HepG2 (cell line): ENCODE data around the gene MAB21L4. TPM values are rescaled to one million over a fixed set of nuclear protein-coding genes. Genes with fewer than 3 reads are reported as not detected.

Experiments used
- ATAC-seq: fragments of 200-7000 bp; cut with Tn5 transposase; 3 replicates; pipeline ENCODE4 v1.9.1; 2020; ENCODE audit warnings: mild to moderate bottlenecking, moderate library complexity
- BruUV-seq: library from RNA; stranded (reverse); fragments of 400-500 nt; replicated peaks from 2 replicates; lab custom pipeline; 2021; lab: Mats Ljungman, UMichigan
- CTCF ChIA-PET: fragments of 300-600 bp; formaldehyde crosslinking; extraction: SDS; loops from one replicate; lab custom pipeline; 2021; ENCODE audit warnings: low total read pairs, inconsistent platforms, low intra/inter-chr PET ratio; lab: Yijun Ruan, JAX
- POLR2A ChIA-PET: fragments of 350-600 bp; sonication (Branson Sonifier 250); formaldehyde crosslinking; loops from one replicate; lab custom pipeline; 2020; ENCODE audit warnings: antibody characterized with exemption, inconsistent platforms; lab: Yijun Ruan, JAX
- DNase-seq: peaks from one replicate; pipeline ENCODE4 v3.0.0-alpha.2; 2015; ENCODE audit warnings: low spot score
- FAIRE-seq: peaks from 3 replicates; lab custom pipeline; 2011; peaks lifted over from hg19 to GRCh38; lab: Jason Lieb, UNC
- H2AFZ ChIP-seq: one replicate; pipeline ENCODE4 v1.6.1; 2011; ENCODE audit warnings: low read length, inconsistent platforms
- H3K27ac ChIP-seq: fragments of 300-600 bp; 3 replicates; pipeline ENCODE4 v1.8.0; 2011; ENCODE audit warnings: mixed run types, mild to moderate bottlenecking, mixed read lengths, low read length, inconsistent platforms; ENCODE audit not compliant: insufficient read depth; ENCODE audit errors: extremely low read length
- H3K27me3 ChIP-seq, 2 experiments: fragments of 200-600 bp in 1 of 2; 2 replicates in 1 of 2; 3 replicates in 1 of 2; pipeline versions ENCODE4 v1.6.0 to v1.8.0; 2011; ENCODE audit warnings: low read length in 2 of 2, mild to moderate bottlenecking in 2 of 2, moderate library complexity in 2 of 2, inconsistent platforms in 1 of 2; ENCODE audit not compliant: insufficient read depth in 2 of 2, control insufficient read depth in 1 of 2
- H3K36me3 ChIP-seq, 2 experiments: fragments of 200-600 bp in 1 of 2; replicated peaks in 1 of 2; 2 replicates in 1 of 2; 3 replicates in 1 of 2; pipeline versions ENCODE4 v1.5.1 to v1.8.0; 2011; ENCODE audit warnings: low read length in 2 of 2, inconsistent platforms in 1 of 2; ENCODE audit not compliant: insufficient read depth in 2 of 2, control insufficient read depth in 1 of 2
- H3K4me1 ChIP-seq: 2 replicates; pipeline ENCODE4 v1.5.1; 2012; ENCODE audit warnings: low read length, inconsistent platforms; ENCODE audit not compliant: insufficient read depth
- H3K4me2 ChIP-seq: 2 replicates; pipeline ENCODE4 v1.6.0; 2011; ENCODE audit warnings: low read depth, low read length, inconsistent platforms
- H3K4me3 ChIP-seq, 3 experiments: fragments of 200-600 bp in 1 of 3; sonication (generic), shearing (Covaris generic) in 1 of 3; replicated peaks in 1 of 3; 2 replicates each; pipeline ENCODE4 v1.5.1; 2011 to 2016; ENCODE audit warnings: low read length in 3 of 3, inconsistent platforms in 2 of 3, low read depth in 2 of 3, mild to moderate bottlenecking in 2 of 3, control low read depth in 1 of 3, mixed read lengths in 1 of 3; ENCODE audit not compliant: insufficient read depth in 1 of 3
- H3K79me2 ChIP-seq: one replicate; pipeline ENCODE4 v1.6.1; 2011; ENCODE audit warnings: low read length, inconsistent platforms; ENCODE audit not compliant: insufficient read depth
- H3K9ac ChIP-seq: 2 replicates; pipeline ENCODE4 v1.6.0; 2011; ENCODE audit warnings: mild to moderate bottlenecking, low read depth, low read length, inconsistent platforms; ENCODE audit not compliant: insufficient read depth
- H3K9me3 ChIP-seq: 2 replicates; pipeline ENCODE4 v1.5.1; 2012; ENCODE audit warnings: mild to moderate bottlenecking, low read length
- H4K20me1 ChIP-seq: 2 replicates; pipeline ENCODE4 v1.6.0; 2011; ENCODE audit warnings: inconsistent platforms, mild to moderate bottlenecking, low read length, moderate library complexity; ENCODE audit not compliant: insufficient read depth
- DZIP1 ChIP-seq: sonication (generic); formaldehyde crosslinking; IDR thresholded peaks from 2 replicates; pipeline ENCODE4 v1.5.0; 2020; ENCODE audit warnings: mild to moderate bottlenecking, missing genetic modification reagents
- IRF9 ChIP-seq: sonication (generic); formaldehyde crosslinking; IDR thresholded peaks from 2 replicates; pipeline ENCODE4 v1.8.0; 2022; ENCODE audit warnings: missing genetic modification reagents, mild to moderate bottlenecking, borderline replicate concordance
- KAT8 ChIP-seq: IDR thresholded peaks from 2 replicates; pipeline ENCODE4 v1.6.1; 2016; ENCODE audit warnings: missing genetic modification reagents, missing compliant biosample characterization
- KMT2B ChIP-seq: IDR thresholded peaks from 2 replicates; pipeline ENCODE4 v1.6.1; 2016; ENCODE audit warnings: missing genetic modification reagents, missing compliant biosample characterization
- MTERF4 ChIP-seq: sonication (generic); formaldehyde crosslinking; IDR thresholded peaks from 2 replicates; pipeline ENCODE4 v1.8.0; 2023; ENCODE audit warnings: mild to moderate bottlenecking, missing genetic modification reagents
- MYC ChIP-seq: sonication (generic); formaldehyde crosslinking; IDR thresholded peaks from 2 replicates; pipeline ENCODE4 v1.9.0; 2021; ENCODE audit warnings: missing genetic modification reagents, borderline replicate concordance
- SALL2 ChIP-seq: sonication (generic); formaldehyde crosslinking; IDR thresholded peaks from 2 replicates; pipeline ENCODE4 v1.8.1; 2023; ENCODE audit warnings: mild to moderate bottlenecking, missing genetic modification reagents, inconsistent platforms
- TEAD2 ChIP-seq: sonication (generic); formaldehyde crosslinking; IDR thresholded peaks from 2 replicates; pipeline ENCODE4 v1.9.0; 2021; ENCODE audit warnings: missing genetic modification reagents
- ZNF12 ChIP-seq: sonication (generic); formaldehyde crosslinking; IDR thresholded peaks from 2 replicates; pipeline ENCODE4 v1.5.0; 2020; ENCODE audit warnings: missing genetic modification reagents
- ZNF281 ChIP-seq: sonication (generic); formaldehyde crosslinking; IDR thresholded peaks from 2 replicates; pipeline ENCODE4 v1.4.0; 2020; ENCODE audit warnings: missing genetic modification reagents, borderline replicate concordance
- ZNF644 ChIP-seq: IDR thresholded peaks from 2 replicates; pipeline ENCODE4 v1.6.1; 2016; ENCODE audit warnings: low read depth
- ZNF761 ChIP-seq: sonication (generic); formaldehyde crosslinking; conservative IDR thresholded peaks from 2 replicates; pipeline ENCODE4 v1.4.0; 2020; ENCODE audit warnings: mild to moderate bottlenecking, missing genetic modification reagents
- ZNF784 ChIP-seq: sonication (generic); formaldehyde crosslinking; IDR thresholded peaks from 2 replicates; pipeline ENCODE4 v1.5.1; 2020; ENCODE audit warnings: missing genetic modification reagents, mild to moderate bottlenecking, borderline replicate concordance
- ZSCAN20 ChIP-seq: sonication (generic); formaldehyde crosslinking; IDR thresholded peaks from 2 replicates; pipeline ENCODE4 v1.4.0; 2020; ENCODE audit warnings: missing genetic modification reagents, mild to moderate bottlenecking, borderline replicate concordance
- ZSCAN22 ChIP-seq: sonication (generic); formaldehyde crosslinking; IDR thresholded peaks from 2 replicates; pipeline ENCODE4 v1.4.0; 2020; ENCODE audit warnings: mild to moderate bottlenecking, missing genetic modification reagents
- ZZZ3 ChIP-seq: sonication (generic); formaldehyde crosslinking; IDR thresholded peaks from 2 replicates; pipeline ENCODE4 v1.4.0; 2020; ENCODE audit warnings: missing genetic modification reagents, mild to moderate bottlenecking, borderline replicate concordance
- WGBS: methylation state at CpG from one replicate; pipeline ENCODE4 v1.1.6; 2017; ENCODE audit warnings: low lambda C conversion rate; 5-methylcytosine and 5-hydroxymethylcytosine counted together
- in situ Hi-C: cut with HindIII; loops from 2 replicates; pipeline ENCODE4 v1.10.0; 2017; ENCODE audit warnings: low pct_unique_long_range_greater_than_20kb; ENCODE audit not compliant: extremely low pct_ligation_motif_present
- intact Hi-C: fragments of 100-400 bp; cut with micrococcal nuclease; formaldehyde crosslinking; loops from one replicate; pipeline ENCODE4 v1.10.0; 2022; ENCODE audit not compliant: unreplicated experiment
- polyA plus RNA-seq, 8 experiments: library from polyadenylated mRNA; depleted of rRNA in 3 of 8; stranded (reverse) in 7 of 8; unstranded in 1 of 8; fragments of >200 nt; fragmentation: Illumina TruSeq in 4 of 8; extraction: Trizol in 4 of 8; gene quantifications; 2 replicates each; pipeline versions ENCODE4 v1.2.1 to v1.2.3, GENCODE V29; 2011 to 2016; ENCODE audit warnings: low read depth in 4 of 8, missing spikeins in 1 of 8, mixed read lengths in 1 of 8; ENCODE audit not compliant: insufficient read depth in 1 of 8
- total RNA-seq, 5 experiments: library from RNA; depleted of rRNA; stranded (reverse); fragments of >200 nt; fragmentation: Illumina TruSeq; extraction: Trizol; gene quantifications; 2 replicates each; pipeline ENCODE4 v1.2.3, GENCODE V29; 2016; ENCODE audit warnings: low read depth in 1 of 5

Gene MAB21L4
- total and polyA plus RNA-seq, 2 of the 13 experiments (the other 11 are each of a cell fraction or from before 2014, with no cell fraction given), result 3.0 to 14.0 TPM

- Histone ChIP-seq H3K36me3 (no peaks in the 10 kb centered on the region), H3K4me3 (no peak overlapping the region), H3K9me3 (no peaks in the 10 kb centered on the region), H2AFZ (no peak overlapping the region), H3K27ac (no peak overlapping the region), H3K9ac (no peak overlapping the region), H4K20me1 (no peaks in the 10 kb centered on the region), H3K4me1 (peaks cover 8% of the 10 kb centered on the region), H3K79me2 (no peaks in the 10 kb centered on the region), H3K4me2 (no peak overlapping the region), H3K27me3 (peaks cover 3 to 40% of the 10 kb centered on the region in 2 experiments; a peak in 4 of 5 replicates)
- in situ Hi-C loops, result loop anchor here (25.0 kb wide), 1 partner anchor 787 kb away; the partner anchor contains the start of genes ATG4B and THAP4
- TF ChIP-seq ZNF281 (CRISPR knock-in tag) (no peak), ZZZ3 (CRISPR knock-in tag) (no peak), ZNF12 (CRISPR knock-in tag) (no peak), MYC (CRISPR knock-in tag) (0 out of 2 replicates have a peak, but pooled peaks have one; percentile 1), DZIP1 (CRISPR knock-in tag) (no peak), ZNF761 (no peak), ZSCAN20 (no peak), KAT8 (CRISPR knock-in tag) (no peak), TEAD2 (CRISPR knock-in tag) (no peak), KMT2B (CRISPR knock-in tag) (no peak), ZNF644 (no peak), MTERF4 (CRISPR knock-in tag) (0 out of 2 replicates have a peak, but pooled peaks have one; percentile 4), ZSCAN22 (CRISPR knock-in tag) (0 out of 2 replicates have a peak, but pooled peaks have one; percentile 1), ZNF784 (CRISPR knock-in tag) (0 out of 2 replicates have a peak, but pooled peaks have one; percentile 2), IRF9 (CRISPR knock-in tag) (no peak), SALL2 (CRISPR knock-in tag) (0 out of 2 replicates have a peak, but pooled peaks have one; percentile 18)
- ChIA-PET CTCF (interaction anchor here (0.8 to 1.9 kb wide), 6 partner anchors 11 to 809 kb away, joined by 3 to 19 read pairs (median 5); no protein-coding TSS in a partner anchor), POLR2A (interaction anchor here (1.9 kb wide), 1 partner anchor 24 kb away, joined by 4 read pairs; no protein-coding TSS in a partner anchor)
- FAIRE-seq, result no peak
- no TSS peak for BruUV-seq
- DNase-seq, result no peak
- ATAC-seq, result no peak
- intact Hi-C loops, result loop anchor here (1.0 to 10.0 kb wide), 3 partner anchors 48 to 374 kb away; no protein-coding TSS in a partner anchor
- 29% methylated on average over 11 of the region's 11 CpGs for WGBS
These were observed 45.2 kb downstream of the MAB21L4 start for GRCh38 chr2:240850756-240851077.
